ENCODE data around the gene G0S2.

G0S2 gene

GRCh38 chr1:209652121-209652735 lies 23.0 kb upstream of the G0S2 start, which contains the start of gene LAMB3:
TSS of gene LAMB3 (minus strand) at chr1:209652425. CDS start at chr1:209650944, 1,481 bp downstream.
- 82% methylated on average over 14 of the region's 14 CpGs for WGBS
- no peak for DNase-seq
- Histone ChIP-seq H2BK12ac (ENCODE audit: low read length in 2 of 2) (peak within 1 kb of the TSS; percentile 47 to 90), H3K23ac (ENCODE audit: low read length in 2 of 2) (peak within 1 kb of the TSS in 1 of 2 experiments; percentile 19), H3K4me2 (ENCODE audit: low read length, poor library complexity, severe bottlenecking) (no peak within 1 kb of the TSS), H2AFZ (ENCODE audit: low read depth, low read length) (no peak within 1 kb of the TSS), H3K18ac (ENCODE audit: low read depth in 1 of 2, low read length in 2 of 2) (peak within 1 kb of the TSS; percentile 11 to 77), H2BK5ac (ENCODE audit: low read depth, low read length, poor library complexity, severe bottlenecking) (peak within 1 kb of the TSS; percentile 5), H3K9ac (ENCODE audit: low read length) (peak within 1 kb of the TSS; percentile 34), H3K4ac (ENCODE audit: low read depth in 1 of 2, low read length in 2 of 2) (peak within 1 kb of the TSS; percentile 2 to 56), H4K91ac (ENCODE audit: low read length) (peak within 1 kb of the TSS; percentile 82), H3K14ac (ENCODE audit: low read length in 2 of 2) (peak within 1 kb of the TSS in 1 of 2 experiments; percentile 23), H2BK120ac (ENCODE audit: low read depth, low read length) (peak within 1 kb of the TSS; percentile 51), H2BK15ac (ENCODE audit: low read depth, poor library complexity, severe bottlenecking) (peak within 1 kb of the TSS; percentile 81), H3K4me3 (ENCODE audit: insufficient read depth in 1 of 2, low read depth in 1 of 2, low read length in 2 of 2) (no peak within 1 kb of the TSS), H2AK5ac (ENCODE audit: low read length, severe bottlenecking) (peak within 1 kb of the TSS; percentile 42), H3K27ac (ENCODE audit: low read length, poor library complexity, severe bottlenecking) (peak within 1 kb of the TSS; percentile 41), H3K36me3 (ENCODE audit: control insufficient read depth in 1 of 2, insufficient read depth in 2 of 2, low read depth in 1 of 2, low read length in 2 of 2) (no peaks in the 10 kb centered on the region), H3K79me1 (replicated peaks; ENCODE audit: low read length, poor library complexity, severe bottlenecking) (no peaks in the 10 kb centered on the region), H3K4me1 (ENCODE audit: control insufficient read depth, insufficient read depth, low read depth, low read length) (peaks cover 47% of the 10 kb centered on the region), H4K8ac (ENCODE audit: low read length) (peak within 1 kb of the TSS; percentile 62), H3K27me3 (ENCODE audit: control insufficient read depth in 1 of 2, insufficient read depth in 1 of 2, low read length in 2 of 2) (no peaks in the 10 kb centered on the region), H3K9me3 (ENCODE audit: control insufficient read depth, low read length) (no peaks in the 10 kb centered on the region)

GRCh38 chr1:209652873-209653401 lies 22.3 kb upstream of the G0S2 start:
- Histone ChIP-seq H3K27me3 (ENCODE audit: control insufficient read depth in 1 of 2, insufficient read depth in 1 of 2, low read length in 2 of 2) (no peaks in the 10 kb centered on the region), H3K4me2 (ENCODE audit: low read length, poor library complexity, severe bottlenecking) (no peak overlapping the region), H3K4me3 (ENCODE audit: insufficient read depth in 1 of 2, low read depth in 1 of 2, low read length in 2 of 2) (no peak overlapping the region), H3K14ac (ENCODE audit: low read length in 2 of 2) (no peak overlapping the region), H3K36me3 (ENCODE audit: control insufficient read depth in 1 of 2, insufficient read depth in 2 of 2, low read depth in 1 of 2, low read length in 2 of 2) (no peaks in the 10 kb centered on the region), H3K4ac (ENCODE audit: low read depth in 1 of 2, low read length in 2 of 2) (no peak overlapping the region), H3K18ac (ENCODE audit: low read depth in 1 of 2, low read length in 2 of 2) (peak overlapping the region in 1 of 2 experiments; percentile 77), H3K27ac (ENCODE audit: low read length, poor library complexity, severe bottlenecking) (peak overlapping the region; percentile 41), H3K4me1 (ENCODE audit: control insufficient read depth, insufficient read depth, low read depth, low read length) (peaks cover 47% of the 10 kb centered on the region), H4K91ac (ENCODE audit: low read length) (peak overlapping the region; percentile 41), H3K23ac (ENCODE audit: low read length in 2 of 2) (no peak overlapping the region), H2BK12ac (ENCODE audit: low read length in 2 of 2) (peak overlapping the region; percentile 32 to 90), H3K79me1 (replicated peaks; ENCODE audit: low read length, poor library complexity, severe bottlenecking) (no peaks in the 10 kb centered on the region), H2AK5ac (ENCODE audit: low read length, severe bottlenecking) (peak overlapping the region; percentile 27), H2BK15ac (ENCODE audit: low read depth, poor library complexity, severe bottlenecking) (no peak overlapping the region), H3K9ac (ENCODE audit: low read length) (no peak overlapping the region), H4K8ac (ENCODE audit: low read length) (no peak overlapping the region), H3K9me3 (ENCODE audit: control insufficient read depth, low read length) (no peaks in the 10 kb centered on the region), H2BK120ac (ENCODE audit: low read depth, low read length) (peak overlapping the region; percentile 4), H2BK5ac (ENCODE audit: low read depth, low read length, poor library complexity, severe bottlenecking) (no peak overlapping the region), H2AFZ (ENCODE audit: low read depth, low read length) (no peak overlapping the region)
- DNase-seq: peak; percentile 57
- WGBS: 74% methylated on average over 3 of the region's 3 CpGs

GRCh38 chr1:209653915-209654351 lies 21.3 kb upstream of the G0S2 start:
- WGBS: 98% methylated on average over 7 of the region's 7 CpGs
- no peak overlapping the region for H4K8ac ChIP-seq (ENCODE audit: low read length)
- no peak overlapping the region for H3K4me2 ChIP-seq (ENCODE audit: low read length, poor library complexity, severe bottlenecking)
- H3K14ac ChIP-seq (ENCODE audit: low read length in 2 of 2): no peak overlapping the region
- no peak overlapping the region for H2AK5ac ChIP-seq (ENCODE audit: low read length, severe bottlenecking)
- no peak overlapping the region for H4K91ac ChIP-seq (ENCODE audit: low read length)
- no peak for DNase-seq
- no peak overlapping the region for H3K9ac ChIP-seq (ENCODE audit: low read length)
- no peaks in the 10 kb centered on the region for H3K36me3 ChIP-seq (ENCODE audit: control insufficient read depth in 1 of 2, insufficient read depth in 2 of 2, low read depth in 1 of 2, low read length in 2 of 2)
- no peak overlapping the region for H3K27ac ChIP-seq (ENCODE audit: low read length, poor library complexity, severe bottlenecking)
- H2AFZ ChIP-seq (ENCODE audit: low read depth, low read length): no peak overlapping the region
- H3K9me3 ChIP-seq (ENCODE audit: control insufficient read depth, low read length): no peaks in the 10 kb centered on the region
- no peak overlapping the region for H3K4me3 ChIP-seq (ENCODE audit: insufficient read depth in 1 of 2, low read depth in 1 of 2, low read length in 2 of 2)
- peaks cover 42% of the 10 kb centered on the region for H3K4me1 ChIP-seq (ENCODE audit: control insufficient read depth, insufficient read depth, low read depth, low read length)
- no peaks in the 10 kb centered on the region for H3K27me3 ChIP-seq (ENCODE audit: control insufficient read depth in 1 of 2, insufficient read depth in 1 of 2, low read length in 2 of 2)
- H3K79me1 ChIP-seq (replicated peaks; ENCODE audit: low read length, poor library complexity, severe bottlenecking): no peaks in the 10 kb centered on the region
- H3K23ac ChIP-seq (ENCODE audit: low read length in 2 of 2): no peak overlapping the region
- no peak overlapping the region for H2BK15ac ChIP-seq (ENCODE audit: low read depth, poor library complexity, severe bottlenecking)
- no peak overlapping the region for H2BK5ac ChIP-seq (ENCODE audit: low read depth, low read length, poor library complexity, severe bottlenecking)
- no peak overlapping the region for H2BK120ac ChIP-seq (ENCODE audit: low read depth, low read length)
- peak overlapping the region; percentile 12 to 38 for H2BK12ac ChIP-seq (ENCODE audit: low read length in 2 of 2)
- H3K18ac ChIP-seq (ENCODE audit: low read depth in 1 of 2, low read length in 2 of 2): no peak overlapping the region
- peak overlapping the region in 1 of 2 experiments; percentile 27 for H3K4ac ChIP-seq (ENCODE audit: low read depth in 1 of 2, low read length in 2 of 2)

- Histone ChIP-seq H2BK5ac (ENCODE audit: low read depth, low read length, poor library complexity, severe bottlenecking) (no peak overlapping the region), H3K4me2 (ENCODE audit: low read length, poor library complexity, severe bottlenecking) (no peak overlapping the region), H2AFZ (ENCODE audit: low read depth, low read length) (no peak overlapping the region), H3K4me1 (ENCODE audit: control insufficient read depth, insufficient read depth, low read depth, low read length) (peaks cover 33% of the 10 kb centered on the region), H3K9ac (ENCODE audit: low read length) (no peak overlapping the region), H3K79me1 (replicated peaks; ENCODE audit: low read length, poor library complexity, severe bottlenecking) (no peaks in the 10 kb centered on the region), H3K14ac (ENCODE audit: low read length in 2 of 2) (peak overlapping the region in 1 of 2 experiments; percentile 44), H3K36me3 (ENCODE audit: control insufficient read depth in 1 of 2, insufficient read depth in 2 of 2, low read depth in 1 of 2, low read length in 2 of 2) (no peaks in the 10 kb centered on the region), H2BK12ac (ENCODE audit: low read length in 2 of 2) (peak overlapping the region; percentile 3 to 29), H3K27me3 (ENCODE audit: control insufficient read depth in 1 of 2, insufficient read depth in 1 of 2, low read length in 2 of 2) (no peaks in the 10 kb centered on the region), H3K4me3 (ENCODE audit: insufficient read depth in 1 of 2, low read depth in 1 of 2, low read length in 2 of 2) (no peak overlapping the region), H3K18ac (ENCODE audit: low read depth in 1 of 2, low read length in 2 of 2) (peak overlapping the region in 1 of 2 experiments; percentile 48), H2BK120ac (ENCODE audit: low read depth, low read length) (no peak overlapping the region), H3K4ac (ENCODE audit: low read depth in 1 of 2, low read length in 2 of 2) (no peak overlapping the region), H3K9me3 (ENCODE audit: control insufficient read depth, low read length) (no peaks in the 10 kb centered on the region), H2AK5ac (ENCODE audit: low read length, severe bottlenecking) (no peak overlapping the region), H3K27ac (ENCODE audit: low read length, poor library complexity, severe bottlenecking) (no peak overlapping the region), H4K8ac (ENCODE audit: low read length) (no peak overlapping the region), H2BK15ac (ENCODE audit: low read depth, poor library complexity, severe bottlenecking) (no peak overlapping the region), H3K23ac (ENCODE audit: low read length in 2 of 2) (no peak overlapping the region), H4K91ac (ENCODE audit: low read length) (peak overlapping the region; percentile 72)
- no peak for DNase-seq
- WGBS: 93% methylated on average over 9 of the region's 9 CpGs
These were observed 19.6 kb upstream of the G0S2 start for GRCh38 chr1:209655411-209656231.

Data from mesenchymal stem cell (in vitro differentiated cells and primary cell).